Activated CD4-positive, CD25-positive, alpha-beta regulatory T cell treated with anti-CD3 and anti-CD28 coated beads, Interleukin-2, amount 50 U/mL, for 72 hours (primary cell): Measurements from ENCODE around the gene CALB2.
"Not testable (repeated sequence)": the region's sequence is repeated elsewhere in the genome, so short reads cannot be mapped to it uniquely, and the experiment has no call there.

ENCODE experiments used
- DNase-seq: peaks from one replicate; pipeline ENCODE4 v3.0.0; 2021

The CALB2 gene

GRCh38 chr16:71353736-71354135 lies 4.8 kb upstream of the CALB2 start:
- DNase-seq = no peak

- no peak for DNase-seq
These were observed 4.4 kb upstream of the CALB2 start for GRCh38 chr16:71354156-71354555.

- DNase-seq = no peak
These were observed 2.3 kb upstream of the CALB2 start for GRCh38 chr16:71356051-71356740.

GRCh38 chr16:71356936-71357335 lies 1.6 kb upstream of the CALB2 start:
- DNase-seq = not testable (repeated sequence)

- DNase-seq = no peak
These were observed 842 bp upstream of the CALB2 start for GRCh38 chr16:71357681-71358080.

- DNase-seq = no peak
These were observed 908 bp downstream of the CALB2 start for GRCh38 chr16:71359431-71359830.

- no peak for DNase-seq
These were observed 1.9 kb downstream of the CALB2 start for GRCh38 chr16:71360378-71360777.

GRCh38 chr16:71364133-71364681 lies 5.7 kb downstream of the CALB2 start:
- DNase-seq = no peak

GRCh38 chr16:71365021-71365420 lies 6.5 kb downstream of the CALB2 start:
- no peak for DNase-seq

- DNase-seq = peak; percentile 49
These were observed 8.9 kb downstream of the CALB2 start for GRCh38 chr16:71367241-71367976.

- no peak for DNase-seq
These were observed 10.4 kb downstream of the CALB2 start for GRCh38 chr16:71368958-71369357.

- DNase-seq = no peak
These were observed 11.0 kb downstream of the CALB2 start for GRCh38 chr16:71369494-71369893.

- DNase-seq = no peak
These were observed 12.7 kb downstream of the CALB2 start for GRCh38 chr16:71371237-71371636.

GRCh38 chr16:71373073-71373472 lies 14.6 kb downstream of the CALB2 start:
- DNase-seq = no peak

GRCh38 chr16:71376465-71377157 lies 18.1 kb downstream of the CALB2 start:
- DNase-seq = no peak

- DNase-seq = no peak
These were observed 21.2 kb downstream of the CALB2 start for GRCh38 chr16:71379711-71380110.

- DNase-seq = no peak
These were observed 22.3 kb downstream of the CALB2 start for GRCh38 chr16:71380831-71381230.

- DNase-seq = no peak
These were observed 24.7 kb downstream of the CALB2 start for GRCh38 chr16:71383054-71383773.

GRCh38 chr16:71384073-71384724 lies 25.7 kb downstream of the CALB2 start:
- DNase-seq = no peak

- DNase-seq = no peak
These were observed 28.7 kb downstream of the CALB2 start for GRCh38 chr16:71387045-71387871.

- no peak for DNase-seq
These were observed 30.8 kb downstream of the CALB2 start for GRCh38 chr16:71389330-71389729.
